ENCODE data around the gene CARM1.

Gene CARM1

GRCh38 chr19:10870955-10871603, at the start of gene CARM1:
Gene CARM1 (plus strand): TSS chr19:10871553. CDS start chr19:10871703, 150 bp downstream.
- DNase-seq, result peak; percentile 99
- Mint-ChIP-seq H3K27ac (peak within 1 kb of the TSS; percentile 92), H3K4me3 (peak within 1 kb of the TSS; percentile 90), H3K9me3 (no peaks in the 10 kb centered on the region), H3K4me1 (peaks cover 49% of the 10 kb centered on the region), H3K27me3 (ENCODE audit: low read depth, poor library complexity) (peaks cover 2% of the 10 kb centered on the region), H3K36me3 (ENCODE audit: low read depth) (peaks cover 7% of the 10 kb centered on the region)
- peak; percentile 22 for TF ChIP-seq CTCF (IDR thresholded peaks at IDR 0.05)

- TF ChIP-seq CTCF (IDR thresholded peaks at IDR 0.05), result no peak
- Mint-ChIP-seq H3K27me3 (ENCODE audit: low read depth, poor library complexity) (no peaks in the 10 kb centered on the region), H3K9me3 (no peaks in the 10 kb centered on the region), H3K4me1 (no peaks in the 10 kb centered on the region), H3K36me3 (ENCODE audit: low read depth) (peaks cover 57% of the 10 kb centered on the region), H3K4me3 (no peak overlapping the region), H3K27ac (peak overlapping the region; percentile 59)
- DNase-seq, result no peak
These were observed 47.7 kb upstream of the CARM1 start for GRCh38 chr19:10823690-10824089.

GRCh38 chr19:10826231-10826630, 45.1 kb upstream of the CARM1 start:
- Mint-ChIP-seq H3K36me3 (ENCODE audit: low read depth) (peaks cover 37% of the 10 kb centered on the region), H3K4me1 (no peaks in the 10 kb centered on the region), H3K9me3 (no peaks in the 10 kb centered on the region), H3K27ac (no peak overlapping the region), H3K4me3 (no peak overlapping the region), H3K27me3 (ENCODE audit: low read depth, poor library complexity) (peaks cover 3% of the 10 kb centered on the region)
- TF ChIP-seq CTCF (IDR thresholded peaks at IDR 0.05), result no peak
- no peak for DNase-seq

GRCh38 chr19:10826846-10827245, 44.5 kb upstream of the CARM1 start:
- H3K4me3 Mint-ChIP-seq, result no peak overlapping the region
- peaks cover 3% of the 10 kb centered on the region for H3K27me3 Mint-ChIP-seq (ENCODE audit: low read depth, poor library complexity)
- no peak for DNase-seq
- peaks cover 3% of the 10 kb centered on the region for H3K4me1 Mint-ChIP-seq
- no peaks in the 10 kb centered on the region for H3K9me3 Mint-ChIP-seq
- H3K27ac Mint-ChIP-seq, result no peak overlapping the region
- peaks cover 32% of the 10 kb centered on the region for H3K36me3 Mint-ChIP-seq (ENCODE audit: low read depth)
- no peak for TF ChIP-seq CTCF (IDR thresholded peaks at IDR 0.05)

GRCh38 chr19:10828981-10829821, 42.2 kb upstream of the CARM1 start:
- no peak for TF ChIP-seq CTCF (IDR thresholded peaks at IDR 0.05)
- H3K36me3 Mint-ChIP-seq (ENCODE audit: low read depth), result peaks cover 29% of the 10 kb centered on the region
- no peak overlapping the region for H3K27ac Mint-ChIP-seq
- H3K4me1 Mint-ChIP-seq, result peaks cover 14% of the 10 kb centered on the region
- DNase-seq, result no peak
- no peaks in the 10 kb centered on the region for H3K9me3 Mint-ChIP-seq
- H3K4me3 Mint-ChIP-seq, result no peak overlapping the region
- H3K27me3 Mint-ChIP-seq (ENCODE audit: low read depth, poor library complexity), result peaks cover 3% of the 10 kb centered on the region

All from nephron progenitor cell (in vitro differentiated cells).